Fibroblast of skin of left quadriceps (primary cell): ENCODE results near the gene EML5.
"Not testable (repeated sequence)": the region's sequence is repeated elsewhere in the genome, so short reads cannot be mapped to it uniquely, and the experiment has no call there.

Source experiments
- DNase-seq, 2 experiments: peaks; one replicate each; pipeline ENCODE4 v3.0.0-alpha.2; 2013; ENCODE audit warnings: low read depth in 2 of 2

Gene EML5

DNA sequence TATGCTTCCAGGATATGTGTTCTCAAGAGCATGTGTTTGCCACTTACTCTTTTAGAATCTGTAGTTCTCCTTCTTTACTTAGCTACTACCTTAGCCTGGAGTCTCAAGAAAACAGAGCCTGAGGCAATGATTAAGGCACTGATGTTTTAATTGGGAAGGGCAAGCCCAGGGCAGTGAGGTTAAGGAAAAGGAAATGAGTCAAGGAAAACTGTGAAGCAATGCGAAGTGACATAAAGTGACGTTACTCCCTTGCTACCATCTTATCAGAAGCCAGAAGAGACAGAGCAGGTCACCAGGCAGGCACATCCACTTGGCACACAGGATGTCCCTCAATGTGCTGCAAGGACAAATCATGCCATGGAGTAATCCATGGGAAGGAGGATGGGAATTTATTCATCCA lies 11.3 kb upstream of the EML5 start:
- DNase-seq: no peak

DNA sequence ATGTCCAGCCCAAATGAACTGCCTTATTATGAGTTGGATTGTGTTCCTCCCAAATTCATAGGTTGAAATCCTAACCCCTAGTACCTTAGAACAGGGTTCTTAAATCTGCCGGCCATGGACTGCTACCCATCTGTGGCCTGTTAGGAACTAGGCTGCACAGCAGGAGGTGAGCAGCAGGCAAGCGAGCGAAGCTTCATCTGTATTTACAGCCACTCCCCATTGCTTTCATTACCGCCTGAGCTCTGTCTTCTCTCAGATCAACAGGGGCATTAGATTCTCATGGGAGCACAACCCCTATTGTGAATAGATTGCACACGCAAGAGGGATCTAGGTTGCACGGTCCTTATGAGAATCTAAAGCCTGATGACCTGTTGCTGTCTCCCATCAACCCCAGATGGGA lies 9.8 kb upstream of the EML5 start:
- no peak for DNase-seq

DNA sequence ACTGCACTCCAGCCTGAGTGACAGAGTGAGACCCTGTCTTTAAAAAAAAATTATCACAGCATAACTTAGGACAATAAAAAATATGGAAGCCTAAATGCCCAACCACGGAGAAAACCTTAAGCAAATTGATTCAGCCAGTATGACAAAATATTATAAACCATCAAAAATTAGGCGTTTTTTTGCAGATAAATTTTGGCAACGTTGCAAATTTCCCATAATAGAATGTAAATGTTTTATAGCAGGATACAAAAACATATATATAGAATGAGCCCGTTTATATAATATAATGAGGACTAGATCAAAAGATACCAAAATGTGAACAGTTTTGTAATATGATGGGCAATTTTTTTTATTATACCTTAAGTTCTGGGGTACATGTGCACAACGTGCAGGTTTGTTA lies 6.8 kb upstream of the EML5 start:
- DNase-seq: no peak

DNA sequence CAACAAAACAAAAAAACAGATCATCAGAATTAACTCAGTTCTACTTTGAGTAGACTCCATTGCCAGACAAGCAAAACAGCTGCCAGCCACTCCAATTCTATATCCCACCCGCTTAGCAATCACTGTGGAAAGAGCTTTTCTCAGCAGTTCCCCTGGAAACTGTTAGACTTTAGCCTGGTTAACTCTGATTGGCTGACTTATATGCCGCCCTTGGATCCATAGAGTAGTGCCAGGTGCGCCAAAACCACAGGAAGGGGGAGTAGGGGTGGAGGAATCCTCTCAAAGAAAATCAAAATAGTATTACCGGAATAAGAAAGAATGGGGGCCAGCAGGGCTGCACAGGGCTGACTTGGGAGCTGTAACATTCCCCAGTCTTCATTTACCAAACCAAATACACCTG lies 5.4 kb upstream of the EML5 start:
- no peak for DNase-seq

DNA sequence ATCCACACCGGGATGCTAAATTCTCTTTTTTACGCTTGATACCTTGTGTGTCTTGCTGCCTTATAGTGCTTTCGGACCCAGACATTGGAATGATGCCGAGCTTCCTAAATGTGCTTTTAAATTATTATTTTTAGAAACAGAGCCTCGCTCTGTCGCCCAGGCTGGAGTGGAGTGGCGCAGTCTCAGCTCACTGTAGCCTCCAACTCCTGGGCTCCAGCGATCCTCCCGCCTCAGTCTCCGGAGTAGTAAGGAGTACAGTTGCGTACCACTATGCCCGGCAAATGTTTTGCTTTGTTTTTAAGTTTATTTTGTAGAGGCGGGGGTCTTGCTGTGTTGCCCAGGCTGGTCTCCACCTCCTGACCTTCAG lies 489 bp upstream of the EML5 start:
- no peak for DNase-seq

DNA sequence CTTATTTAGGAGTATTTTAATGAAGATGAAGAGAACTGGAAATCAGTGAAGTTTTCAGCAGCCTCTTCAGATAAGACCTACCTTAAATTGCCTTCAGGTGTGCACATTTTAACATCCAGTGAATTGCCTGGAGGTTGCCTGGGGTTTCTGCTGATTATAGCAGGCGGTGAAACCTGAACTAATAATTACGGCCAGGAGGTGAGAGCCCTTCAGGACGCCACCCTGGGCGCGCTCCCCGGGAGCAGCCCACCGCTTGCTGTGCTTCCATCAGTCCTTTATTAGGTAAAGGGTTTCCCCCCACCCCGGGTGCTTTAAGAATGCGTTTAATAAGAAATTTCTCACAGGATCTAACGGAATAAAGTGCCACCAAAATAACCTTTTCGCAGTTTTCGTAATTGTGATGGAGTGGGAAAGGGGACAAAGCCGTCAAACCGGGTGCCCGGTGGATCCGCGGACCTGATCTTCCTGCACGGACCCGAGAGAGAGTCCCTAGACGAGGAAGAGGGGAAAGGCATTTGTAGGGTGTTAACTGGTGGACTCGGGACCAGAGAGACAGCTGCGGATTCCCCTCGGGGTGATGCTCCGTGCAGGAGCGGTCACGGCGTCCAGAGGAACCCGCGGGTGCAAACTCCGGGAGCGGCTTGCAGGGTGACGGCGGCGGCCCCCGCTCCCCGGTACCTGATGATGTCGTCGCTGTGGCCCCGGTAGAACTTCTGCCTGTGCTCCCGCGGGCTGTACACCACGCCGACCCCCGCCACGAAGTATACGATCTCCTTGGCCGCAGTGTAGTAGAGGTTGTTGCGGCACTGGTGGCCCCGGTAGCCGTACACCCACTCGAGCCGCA lies 902 bp downstream of the EML5 start:
- no peak for DNase-seq

DNA sequence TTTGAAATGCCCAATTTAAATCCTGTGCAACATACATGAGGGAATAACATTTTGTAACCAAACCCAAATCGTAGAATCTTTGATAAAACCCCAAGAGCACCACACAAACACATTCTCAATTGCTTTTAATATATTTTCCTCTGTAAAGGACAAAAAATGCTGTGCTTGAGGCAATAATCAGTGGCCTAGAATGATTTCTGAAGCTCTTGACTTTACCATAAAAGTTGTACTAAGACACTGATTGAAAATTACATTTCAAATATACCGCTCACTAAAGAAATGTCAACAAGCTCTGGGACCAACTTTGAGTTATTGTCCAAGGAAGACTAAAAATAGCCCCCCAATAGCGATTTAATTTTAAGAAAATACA lies 1.5 kb downstream of the EML5 start:
- no peak for DNase-seq

DNA sequence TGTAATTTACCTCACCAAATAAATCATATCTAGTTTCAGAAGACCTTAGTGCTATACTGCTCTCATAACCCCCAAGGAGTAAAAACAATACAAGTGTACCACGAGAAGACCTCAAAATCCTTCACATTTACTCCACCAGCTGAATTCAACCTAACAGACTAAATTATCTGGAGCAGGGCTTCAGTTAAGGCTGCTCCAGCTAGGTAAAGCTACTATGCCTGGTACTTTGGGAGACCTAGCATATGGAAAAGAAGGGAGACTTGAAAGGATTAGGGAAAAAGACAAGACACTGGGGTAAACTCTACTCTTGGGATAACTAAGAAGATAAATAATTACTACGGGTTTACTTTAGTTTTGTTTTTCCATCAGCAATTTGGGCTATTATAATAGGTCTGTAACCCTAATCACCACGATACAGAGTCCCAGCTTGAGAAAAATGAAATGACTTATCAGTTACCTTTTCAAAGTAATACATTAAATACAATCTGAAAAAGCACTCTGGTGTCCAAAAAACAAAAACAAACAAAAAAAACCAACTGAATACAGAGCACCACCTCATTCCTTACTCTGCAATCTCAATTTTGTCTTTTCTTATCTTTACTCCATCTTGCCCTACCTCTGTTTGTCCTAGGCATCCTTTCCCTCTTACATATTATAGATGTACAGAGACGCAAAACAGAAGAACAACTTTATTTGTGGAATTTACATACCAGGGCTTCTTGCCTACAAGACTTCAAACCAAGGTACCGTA lies 2.1 kb downstream of the EML5 start:
- no peak for DNase-seq

DNA sequence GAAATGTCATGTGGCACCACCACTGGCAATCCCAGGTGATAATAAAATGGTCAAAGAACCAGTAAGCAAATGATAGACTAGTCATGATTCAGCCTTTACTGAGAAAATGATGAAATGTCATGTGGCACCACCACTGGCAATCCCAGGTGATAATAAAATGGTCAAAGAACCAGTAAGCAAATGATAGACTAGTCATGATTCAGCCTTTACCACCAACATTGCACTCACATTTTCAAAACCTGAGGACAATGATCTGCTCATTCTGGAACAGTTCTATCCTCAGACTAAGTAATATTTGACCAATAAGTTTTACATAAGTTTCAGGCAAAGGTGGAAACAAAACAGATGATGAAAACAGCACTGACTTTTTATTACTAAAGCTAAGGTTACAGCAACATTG lies 3.2 kb downstream of the EML5 start:
- DNase-seq: not testable (repeated sequence)

DNA sequence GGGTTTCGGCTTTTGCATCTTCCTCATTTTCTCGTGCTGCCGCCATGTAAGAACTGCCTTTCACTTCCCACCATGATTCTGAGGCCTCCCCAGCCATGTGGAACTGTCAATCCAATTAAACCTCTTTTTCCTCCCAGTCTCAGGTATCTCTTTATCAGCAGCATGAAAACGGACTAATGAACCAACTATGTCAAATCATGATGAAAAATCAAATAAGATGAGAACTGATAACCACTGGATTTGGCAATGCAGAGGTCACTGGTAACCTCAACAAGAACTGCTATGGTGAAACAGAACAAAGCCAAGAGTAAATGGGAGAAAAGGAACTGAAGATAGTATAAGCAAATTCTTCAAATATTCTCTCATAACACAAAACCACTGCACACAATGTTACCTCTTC lies 6.0 kb downstream of the EML5 start:
- DNase-seq: no peak

DNA sequence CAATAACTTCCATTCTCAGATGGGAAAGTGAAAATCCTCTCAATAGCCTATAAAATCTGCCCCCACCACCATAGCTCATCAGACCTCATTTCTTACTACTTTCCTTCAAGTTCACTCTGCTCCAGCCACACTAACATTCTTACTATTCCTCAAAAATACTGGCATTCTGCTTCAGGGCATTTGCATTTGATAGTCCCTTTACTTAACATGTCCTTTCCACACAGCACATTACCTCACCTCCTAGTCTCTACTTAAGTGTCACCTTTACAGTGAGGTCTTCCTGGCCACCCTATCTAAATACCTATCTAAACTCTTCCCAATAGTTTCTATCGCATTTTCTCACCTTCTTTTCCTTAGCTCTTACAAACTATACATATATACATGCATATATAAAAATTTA lies 6.8 kb downstream of the EML5 start:
- no peak for DNase-seq

DNA sequence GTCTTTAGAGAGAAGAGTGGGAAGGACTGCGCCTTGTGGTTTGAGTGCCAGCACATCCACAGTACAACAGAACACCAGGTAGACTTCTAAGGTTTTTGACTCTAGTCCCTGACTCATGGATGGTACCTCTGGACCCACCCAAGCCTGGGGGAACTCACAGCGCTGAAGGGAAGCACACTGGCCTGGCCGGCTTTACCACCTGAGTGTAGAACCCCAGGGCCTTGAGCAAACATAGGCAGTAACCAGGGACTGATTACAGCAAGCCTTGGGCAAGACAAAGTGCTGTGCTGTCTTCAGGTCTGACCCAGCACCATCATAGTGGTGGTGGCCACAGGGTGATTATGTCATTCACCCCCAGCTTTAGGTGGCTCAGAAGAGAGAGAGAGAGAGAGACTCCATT lies 17.2 kb downstream of the EML5 start:
- no peak for DNase-seq

DNA sequence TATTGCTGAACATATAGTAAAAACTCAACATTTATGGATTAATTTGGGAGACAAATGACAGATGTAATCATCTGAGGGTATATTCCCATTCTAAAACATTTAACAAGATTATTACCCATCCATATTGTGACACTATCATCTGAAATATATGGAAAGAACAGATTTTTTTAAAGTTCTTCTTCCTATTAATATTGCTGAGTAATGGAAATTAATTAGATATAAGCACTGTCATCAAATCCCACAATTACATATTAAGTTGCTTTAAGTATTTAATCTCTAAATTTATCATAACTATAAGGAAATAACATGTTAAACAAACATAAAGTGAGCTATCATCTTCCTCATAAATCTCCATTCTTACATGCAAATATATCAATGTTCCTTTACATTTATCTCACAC lies 22.0 kb downstream of the EML5 start:
- DNase-seq: no peak

DNA sequence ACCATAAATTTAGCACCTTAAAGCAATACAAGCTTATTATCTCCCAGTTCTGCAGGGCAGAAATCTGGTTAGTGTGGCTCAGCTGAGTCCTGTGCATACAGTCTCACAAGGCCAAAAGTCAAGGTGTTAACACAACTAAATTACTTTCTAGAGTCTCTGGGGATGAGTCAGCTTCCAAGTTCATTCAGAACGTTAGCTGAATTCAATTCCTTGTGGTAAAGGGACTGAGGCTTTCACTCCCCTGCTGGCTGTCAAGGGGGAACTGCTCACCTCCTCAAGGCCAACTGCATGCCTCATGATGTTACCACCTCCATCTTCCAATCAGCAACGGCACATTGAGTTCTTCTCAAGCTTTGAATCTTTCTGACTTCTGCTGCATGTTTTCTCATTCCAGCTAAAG lies 27.6 kb downstream of the EML5 start:
- no peak for DNase-seq

DNA sequence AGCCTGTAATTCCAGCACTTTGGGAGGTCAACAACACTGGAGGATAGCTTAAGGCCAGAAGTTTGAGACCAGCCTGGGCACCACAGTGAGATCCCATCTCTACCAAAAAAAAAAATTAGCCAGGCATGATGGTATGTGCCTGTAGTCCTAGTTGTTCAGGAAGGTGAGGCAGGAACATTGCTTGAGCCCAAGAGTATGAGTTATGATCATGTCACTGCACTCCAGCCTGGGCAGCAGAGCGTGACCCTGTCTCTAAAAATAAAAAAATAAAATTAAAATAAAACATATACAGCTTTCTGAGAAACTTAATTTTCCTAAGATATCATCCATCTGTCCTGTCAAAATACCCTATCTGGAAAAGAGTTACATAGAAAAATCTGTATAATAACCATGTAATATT lies 38.9 kb downstream of the EML5 start:
- no peak for DNase-seq

DNA sequence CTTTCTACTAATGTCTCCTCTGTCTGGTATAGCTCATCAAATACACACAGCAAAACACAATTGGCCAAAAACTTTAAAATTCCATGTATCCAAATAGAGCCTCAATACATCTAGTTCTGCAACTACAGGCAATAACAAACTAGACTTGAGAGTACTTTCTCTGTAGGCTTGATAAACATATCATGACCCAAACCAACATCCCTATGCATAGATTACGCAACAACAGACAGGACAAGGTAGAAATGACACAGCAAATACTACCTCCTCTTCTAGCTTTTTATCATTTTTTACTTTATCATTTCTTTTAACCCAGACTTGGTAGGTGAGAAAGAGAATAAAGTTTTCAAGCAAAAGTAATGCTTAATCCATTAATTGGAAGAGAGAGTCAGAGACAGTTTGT lies 41.8 kb downstream of the EML5 start:
- DNase-seq: no peak

DNA sequence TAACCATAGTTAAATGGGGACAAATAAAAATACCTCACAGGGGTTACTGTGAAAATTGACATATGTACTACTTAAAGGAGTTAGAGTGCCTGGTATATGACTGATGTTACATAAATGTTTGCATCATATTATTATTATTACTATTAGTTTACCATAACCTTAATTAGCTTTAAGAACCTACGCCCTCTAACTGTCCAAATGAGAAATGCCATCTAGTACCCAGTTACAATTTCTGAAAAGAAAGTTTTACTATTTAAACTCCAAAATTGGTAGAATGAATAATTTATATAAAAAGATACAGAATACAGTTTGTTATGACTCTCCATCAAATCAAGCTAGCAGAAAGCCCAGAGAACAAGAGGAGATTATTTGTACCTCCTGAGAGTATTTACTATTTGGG lies 42.3 kb downstream of the EML5 start:
- DNase-seq: no peak

DNA sequence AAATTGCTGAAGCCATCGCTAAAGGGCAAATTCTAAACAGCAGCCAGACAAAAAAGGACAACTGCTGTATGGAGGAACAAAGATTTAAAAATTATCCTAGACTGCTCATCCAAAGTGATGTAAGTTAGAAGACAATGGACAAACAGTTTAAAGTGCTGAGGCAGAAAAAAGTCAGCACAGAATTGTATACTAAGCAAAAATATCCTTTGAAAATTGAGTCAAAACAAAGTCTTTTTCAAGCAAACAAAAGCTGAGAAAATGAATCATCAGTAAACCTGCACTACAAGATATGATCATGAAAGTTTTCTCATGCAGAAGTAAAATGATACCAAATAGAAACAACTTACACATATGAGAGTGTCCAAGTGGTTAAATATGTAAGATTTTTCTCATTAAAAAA lies 43.6 kb downstream of the EML5 start:
- DNase-seq: no peak

DNA sequence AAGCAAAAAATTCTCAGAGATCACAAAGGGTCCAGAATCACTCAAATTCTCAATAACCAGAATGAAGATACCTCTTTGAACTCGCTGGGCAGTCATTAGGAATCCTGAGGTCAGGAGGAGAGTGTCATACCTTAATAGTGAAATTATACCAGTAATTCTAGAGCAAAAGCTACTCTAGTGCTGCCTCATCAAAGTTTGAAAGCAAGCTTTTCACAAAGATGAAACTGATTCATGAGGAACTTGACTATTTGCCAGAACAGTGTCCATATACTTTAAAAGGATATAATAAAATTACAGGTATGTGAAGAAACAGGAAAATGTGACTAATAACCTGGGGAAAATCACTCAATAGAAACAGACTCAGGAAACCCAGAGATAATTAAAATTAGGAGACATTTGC lies 44.5 kb downstream of the EML5 start:
- no peak for DNase-seq

DNA sequence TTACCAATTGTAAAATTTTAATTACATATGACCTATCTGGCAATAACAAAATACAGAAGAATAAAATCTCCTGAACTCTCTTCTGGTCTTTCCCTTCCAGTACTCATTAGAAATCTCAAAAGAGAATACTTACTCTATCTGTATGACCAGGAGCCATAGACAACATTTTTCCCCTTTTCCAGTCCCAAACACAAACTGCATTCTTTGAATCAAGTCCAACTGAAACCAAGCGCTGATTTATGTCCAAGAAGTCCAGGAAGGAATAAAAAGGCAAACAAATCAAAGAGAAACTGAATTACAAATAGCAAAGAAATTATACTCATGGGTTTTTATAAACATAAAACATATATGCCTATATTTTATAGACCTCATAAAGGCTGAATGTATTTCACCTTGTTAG lies 46.7 kb downstream of the EML5 start:
- DNase-seq: no peak

DNA sequence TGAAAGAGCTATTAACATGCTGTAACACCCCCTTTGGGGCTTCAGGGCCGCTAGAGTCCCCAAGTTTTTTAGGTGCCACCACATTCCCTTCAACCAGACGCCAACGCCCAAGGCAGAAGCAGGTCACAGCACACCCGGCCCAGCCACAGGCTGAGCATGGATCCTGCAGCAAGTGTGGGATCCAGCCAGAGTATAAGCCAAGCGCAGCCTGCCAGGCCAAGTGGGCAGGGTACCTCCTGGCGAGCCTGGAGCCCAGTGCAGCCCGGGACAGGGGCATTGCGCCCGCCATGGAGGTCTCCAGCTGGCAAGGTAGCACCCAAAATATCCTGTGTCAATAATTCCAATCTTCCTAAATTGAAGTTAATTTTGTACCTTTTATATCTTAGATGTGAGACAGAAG lies 55.5 kb downstream of the EML5 start:
- DNase-seq: no peak

DNA sequence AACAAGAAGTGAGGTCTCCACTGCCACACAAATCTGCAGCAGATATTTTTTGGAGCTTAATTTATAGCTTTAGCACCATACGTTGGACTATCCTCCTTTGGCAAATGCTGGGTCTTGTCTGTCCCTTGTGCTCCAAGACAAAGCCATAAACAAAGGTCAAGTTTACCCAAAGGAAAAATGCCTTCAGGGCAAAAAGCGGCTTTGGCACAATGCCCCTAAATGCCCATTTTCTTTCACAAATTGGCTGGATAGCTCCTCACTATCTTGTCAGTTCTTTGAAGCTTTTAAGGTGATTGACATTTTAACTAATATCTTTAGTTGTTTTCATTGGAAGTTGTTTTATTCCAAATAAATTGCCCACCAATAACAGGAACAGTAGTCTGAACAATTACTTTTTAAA lies 59.6 kb downstream of the EML5 start:
- no peak for DNase-seq

DNA sequence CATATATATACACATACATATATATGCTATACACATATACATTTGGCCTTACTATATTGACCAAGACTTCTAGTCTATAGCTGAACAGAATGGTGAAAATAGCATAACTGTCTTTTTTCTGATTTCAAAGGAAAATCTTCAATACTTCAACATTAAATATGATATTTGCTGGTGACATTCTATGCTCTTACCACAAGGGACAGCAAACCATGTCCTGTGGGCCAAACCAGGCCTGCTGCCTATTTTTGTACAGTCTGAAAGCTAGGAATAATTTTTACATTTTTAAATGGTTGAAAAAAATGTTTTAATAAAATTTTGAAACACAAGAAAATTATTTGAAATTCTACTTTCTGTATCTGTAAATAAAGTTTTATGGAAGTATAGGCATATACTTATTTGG lies 63.6 kb downstream of the EML5 start:
- no peak for DNase-seq

DNA sequence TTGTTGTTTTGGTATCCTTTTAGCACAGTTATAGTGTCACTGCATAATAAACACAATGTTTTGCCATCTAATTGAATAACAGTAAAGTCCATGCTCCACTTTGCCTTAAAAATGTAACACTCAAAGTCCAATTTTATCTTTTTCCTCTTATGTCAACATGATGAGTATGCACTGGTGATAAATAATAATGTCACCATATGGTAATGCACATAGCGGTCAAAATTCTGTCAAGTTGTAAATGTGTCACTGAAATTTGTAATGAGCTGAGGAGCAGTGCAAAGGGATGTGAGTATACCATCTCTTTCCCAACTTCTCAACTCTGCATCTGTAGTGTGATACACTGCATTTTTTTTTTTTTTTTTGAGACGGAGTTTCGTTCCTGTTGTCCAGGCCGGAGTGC lies 65.7 kb downstream of the EML5 start:
- DNase-seq: no peak
